Measurements from ENCODE around the gene FLYWCH1.

FLYWCH1 gene

GRCh38 chr16:3000540-3000939 lies 88.8 kb downstream of the FLYWCH1 start:
- no peak overlapping the region for H3K27ac ChIP-seq
- no peak overlapping the region for H3K9ac ChIP-seq (ENCODE audit: insufficient read length)
- H3K4me3 ChIP-seq, result no peak overlapping the region
- no peak for TF ChIP-seq POLR2AphosphoS5 (IDR thresholded peaks at IDR 0.05; ENCODE audit: borderline replicate concordance, low read depth, low read length)
- TF ChIP-seq EZH2 (IDR thresholded peaks at IDR 0.05), result no peak
- TF ChIP-seq FOXP2 (optimal IDR thresholded peaks at IDR 0.05; ENCODE audit: control extremely low read depth, extremely low read length, insufficient read depth), result no peak
- no peaks in the 10 kb centered on the region for H3K9me3 ChIP-seq (ENCODE audit: low read depth, low read length)
- no peak for DNase-seq (ENCODE audit: low read depth, low spot score)
- no peaks in the 10 kb centered on the region for H3K36me3 ChIP-seq (ENCODE audit: insufficient read depth, low read length)
